NCI-H2196 (cell line): ENCODE measurements around the gene ANXA7.
"Not testable (repeated sequence)": the region's sequence is repeated elsewhere in the genome, so short reads cannot be mapped to it uniquely, and the experiment has no call there.

Experiments used
- DNase-seq: peaks from one replicate; lab custom pipeline; 2025; ENCODE audit not compliant: unreplicated experiment; lab: John Stamatoyannopoulos, UW

Gene ANXA7

GRCh38 chr10:73340121-73340520, 73.7 kb downstream of the ANXA7 start:
- DNase-seq = no peak

- DNase-seq = no peak
These were observed 74.4 kb downstream of the ANXA7 start for GRCh38 chr10:73339436-73339835.

DNA sequence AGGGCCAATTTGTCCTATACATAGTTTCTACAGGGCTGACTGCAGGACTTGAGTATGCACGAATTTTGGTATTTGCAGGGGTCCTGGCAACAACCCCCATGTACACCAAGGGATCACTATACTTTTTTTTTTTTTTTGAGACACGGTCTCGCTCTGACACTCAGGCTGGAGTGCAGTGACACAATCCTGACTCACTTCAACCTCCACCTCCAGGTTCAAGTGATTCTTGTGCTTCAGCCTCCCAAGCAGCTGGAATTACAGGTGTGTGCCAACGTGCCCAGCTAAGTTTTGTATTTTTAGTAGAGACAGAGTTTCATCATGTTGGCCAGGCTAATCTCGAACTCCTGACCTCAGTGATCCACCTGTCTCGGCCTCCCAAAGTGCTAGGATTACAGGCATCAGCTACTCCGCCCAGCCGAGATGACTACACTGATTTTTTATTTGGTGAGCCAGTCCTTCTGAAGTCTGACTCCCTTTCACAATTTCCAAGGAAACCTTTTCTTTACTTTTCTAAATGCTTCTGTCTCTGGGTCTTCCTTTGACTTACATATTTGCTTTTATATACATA, 75.0 kb downstream of the ANXA7 start:
- no peak for DNase-seq

DNA sequence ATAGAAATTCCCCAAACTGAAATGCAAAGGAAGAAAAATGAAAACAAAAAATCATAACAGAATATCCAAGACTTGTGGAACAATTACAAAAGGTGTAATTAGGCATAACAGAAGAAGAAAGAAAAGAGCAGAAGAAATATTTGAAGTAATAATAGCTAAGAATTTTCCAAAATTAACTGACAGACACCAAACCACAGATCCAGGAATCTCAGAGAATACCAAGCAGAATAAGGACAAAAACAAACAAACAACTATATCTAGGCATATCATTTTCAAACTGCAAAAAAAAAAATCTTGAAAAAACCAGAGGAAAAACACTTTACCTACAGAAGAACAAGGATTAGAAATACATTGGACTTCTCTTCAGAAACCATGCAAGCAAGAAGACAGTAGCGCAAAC, 80.7 kb downstream of the ANXA7 start:
- no peak for DNase-seq

- DNase-seq = no peak
These were observed 81.5 kb downstream of the ANXA7 start for GRCh38 chr10:73332379-73332778.

DNA sequence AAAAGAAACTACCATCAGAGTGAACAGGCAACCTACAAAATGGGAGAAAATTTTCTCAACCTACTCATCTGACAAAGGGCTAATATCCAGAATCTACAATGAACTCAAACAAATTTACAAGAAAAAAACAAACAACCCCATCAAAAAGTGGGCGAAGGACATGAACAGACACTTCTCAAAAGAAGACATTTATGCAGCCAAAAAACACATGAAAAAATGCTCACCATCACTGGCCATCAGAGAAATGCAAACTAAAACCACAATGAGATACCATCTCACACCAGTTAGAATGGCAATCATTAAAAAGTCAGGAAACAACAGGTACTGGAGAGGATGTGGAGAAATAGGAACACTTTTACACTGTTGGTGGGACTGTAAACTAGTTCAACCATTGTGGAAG, 85.3 kb downstream of the ANXA7 start:
- not testable (repeated sequence) for DNase-seq

- DNase-seq = not testable (repeated sequence)
These were observed 88.6 kb downstream of the ANXA7 start for GRCh38 chr10:73325290-73325689.
